Sigmoid colon (tissue), 7 donors: ENCODE measurements around the gene LRRC7. TPM values are rescaled to one million over a fixed set of nuclear protein-coding genes. Genes with fewer than 3 reads are reported as not detected.

Experiments
- DNase-seq: peaks from one replicate; pipeline ENCODE4 v3.0.0-alpha.2; 2019
- H3K27ac ChIP-seq, 4 donors: fragments of 200-600 bp; sonication (generic); one replicate each; pipeline ENCODE4 v1.5.1; 2016 to 2019; ENCODE audit warnings: mild to moderate bottlenecking in 1 of 4
- H3K27me3 ChIP-seq, 3 donors: fragments of 200-600 bp; sonication (generic); one replicate each; pipeline ENCODE4 v1.5.1; 2019; ENCODE audit warnings: mild to moderate bottlenecking in 1 of 3
- H3K36me3 ChIP-seq, 4 donors: fragments of 200-600 bp; sonication (generic); one replicate each; pipeline ENCODE4 v1.5.1; 2016 to 2019
- H3K4me1 ChIP-seq, 4 donors: fragments of 200-600 bp; sonication (generic); one replicate each; pipeline ENCODE4 v1.5.1; 2017 to 2019
- H3K4me3 ChIP-seq, 4 donors: fragments of 200-600 bp; sonication (generic); one replicate each; pipeline ENCODE4 v1.5.1; 2017 to 2019; ENCODE audit warnings: mild to moderate bottlenecking in 2 of 4, moderate library complexity in 1 of 4
- H3K9me3 ChIP-seq, 4 donors: fragments of 200-600 bp in 3 of 4; sonication (generic) in 3 of 4; one replicate each; pipeline versions ENCODE4 v1.5.1 to v1.6.1; 2013 to 2019
- CTCF ChIP-seq, 4 experiments: fragments of 450-650 bp in 3 of 4; fragments of 200-600 bp in 1 of 4; IDR thresholded peaks; one replicate each; pipeline ENCODE4 v1.5.1; 2016 to 2019; ENCODE audit warnings: antibody characterized with exemption in 4 of 4, mild to moderate bottlenecking in 3 of 4, moderate library complexity in 2 of 4
- EP300 ChIP-seq, 4 donors: sonication (generic); formaldehyde crosslinking; IDR thresholded peaks; one replicate each; pipeline ENCODE4 v1.6.1; 2017; ENCODE audit warnings: antibody characterized with exemption in 4 of 4
- POLR2A ChIP-seq, 2 donors: fragments of 450-650 bp; IDR thresholded peaks; one replicate each; pipeline ENCODE4 v1.6.1; 2016; ENCODE audit warnings: antibody characterized with exemption in 2 of 2, mild to moderate bottlenecking in 2 of 2, moderate library complexity in 2 of 2
- POLR2AphosphoS5 ChIP-seq, 4 donors: sonication (generic); formaldehyde crosslinking; IDR thresholded peaks; one replicate each; pipeline ENCODE4 v1.6.1; 2017; ENCODE audit warnings: antibody characterized with exemption in 4 of 4
- WGBS, 2 donors: extraction: QIAGEN DNeasy Blood & Tissue Kit; methylation state at CpG; one replicate each; pipeline ENCODE4 v1.1.7; 2013; 5-methylcytosine and 5-hydroxymethylcytosine counted together
- intact Hi-C: fragments of 100-400 bp; cut with DNase I; formaldehyde crosslinking; loops from one replicate; pipeline ENCODE4 v1.15.1; 2023
- polyA plus RNA-seq, 3 donors: library from polyadenylated mRNA; stranded (reverse); fragments of 200-250 nt; gene quantifications; one replicate each; pipeline ENCODE4 v1.2.3, GENCODE V29; 2013
- total RNA-seq, 4 donors: library from RNA; depleted of rRNA; stranded (reverse); fragments of >200 nt; gene quantifications; one replicate each; pipeline ENCODE4 v1.1.0, GENCODE V29; 2016
- donor health status: healthy with polysubstance abuse.
- donor health status: Bipolar disorder and iron deficiency.
- donor health status: healthy.

Gene LRRC7
- total and polyA plus RNA-seq, 7 donors, result 0.16 to 1.9 (median 0.41) TPM; not detected in 2

- intact Hi-C loops, result no loop called here
- no peak for DNase-seq
- WGBS, 2 donors, result 73 to 79% methylated on average over 3 of the region's 3 CpGs
Observed at GRCh38 chr1:70134148-70134547, 566.4 kb downstream of the LRRC7 start.

GRCh38 chr1:70140343-70140742 lies 572.6 kb downstream of the LRRC7 start:
- H3K9me3 ChIP-seq, result no peaks in the 10 kb centered on the region
- no peak for DNase-seq
- no peak overlapping the region for H3K4me3 ChIP-seq
- intact Hi-C loops, result no loop called here
- no peak for TF ChIP-seq POLR2AphosphoS5 (IDR thresholded peaks at IDR 0.05)
- TF ChIP-seq EP300 (IDR thresholded peaks at IDR 0.05), result no peak
- TF ChIP-seq POLR2A (IDR thresholded peaks at IDR 0.05), result no peak
- no peak for TF ChIP-seq CTCF (IDR thresholded peaks at IDR 0.05)
- H3K36me3 ChIP-seq, result peaks cover 0 to 12% (median 0%) of the 10 kb centered on the region in 4 donors
- H3K27me3 ChIP-seq, result no peaks in the 10 kb centered on the region
- H3K27ac ChIP-seq, result peak overlapping the region in 1 of 4 donors; percentile 30
- H3K4me1 ChIP-seq, result peaks cover 0 to 31% (median 20%) of the 10 kb centered on the region in 4 donors

More at GRCh38 chr1:70134148-70134547, 566.4 kb downstream of the LRRC7 start:
- Histone ChIP-seq H3K36me3 (no peaks in the 10 kb centered on the region), H3K9me3 (no peaks in the 10 kb centered on the region), H3K27me3 (no peaks in the 10 kb centered on the region), H3K27ac (no peak overlapping the region), H3K4me3 (no peak overlapping the region), H3K4me1 (no peaks in the 10 kb centered on the region)
- no peak for TF ChIP-seq POLR2AphosphoS5 (IDR thresholded peaks at IDR 0.05)
- TF ChIP-seq EP300 (IDR thresholded peaks at IDR 0.05), result no peak
- TF ChIP-seq CTCF (IDR thresholded peaks at IDR 0.05), result no peak
- no peak for TF ChIP-seq POLR2A (IDR thresholded peaks at IDR 0.05)

GRCh38 chr1:70140894-70141293 lies 573.2 kb downstream of the LRRC7 start:
- Histone ChIP-seq H3K4me1 (peaks cover 0 to 31% (median 20%) of the 10 kb centered on the region in 4 donors), H3K9me3 (no peaks in the 10 kb centered on the region), H3K36me3 (peaks cover 0 to 17% (median 0%) of the 10 kb centered on the region in 4 donors), H3K4me3 (no peak overlapping the region), H3K27ac (peak overlapping the region in 1 of 4 donors; percentile 30), H3K27me3 (no peaks in the 10 kb centered on the region)
- no peak for DNase-seq
- TF ChIP-seq CTCF (IDR thresholded peaks at IDR 0.05) (no peak), POLR2A (IDR thresholded peaks at IDR 0.05) (no peak), POLR2AphosphoS5 (IDR thresholded peaks at IDR 0.05) (no peak), EP300 (IDR thresholded peaks at IDR 0.05) (no peak)
- intact Hi-C loops, result no loop called here
- WGBS, 2 donors, result 80% methylated on average over 3 of the region's 3 CpGs

- H3K9me3 ChIP-seq, result no peaks in the 10 kb centered on the region
- 74 to 87% methylated on average over 2 of the region's 2 CpGs for WGBS, 2 donors
- no peaks in the 10 kb centered on the region for H3K27me3 ChIP-seq
- no peak for DNase-seq
- peaks cover 0 to 26% (median 0%) of the 10 kb centered on the region in 4 donors for H3K36me3 ChIP-seq
- peaks cover 0 to 31% (median 20%) of the 10 kb centered on the region in 4 donors for H3K4me1 ChIP-seq
- H3K27ac ChIP-seq, result peak overlapping the region in 1 of 4 donors; percentile 33
- intact Hi-C loops, result no loop called here
- no peak overlapping the region for H3K4me3 ChIP-seq
- TF ChIP-seq EP300 (IDR thresholded peaks at IDR 0.05) (no peak), CTCF (IDR thresholded peaks at IDR 0.05) (peak in 1 of 4 experiments; percentile 35)
Observed at GRCh38 chr1:70142075-70142474, 574.4 kb downstream of the LRRC7 start.

- no peaks in the 10 kb centered on the region for H3K27me3 ChIP-seq
- H3K27ac ChIP-seq, result no peak overlapping the region
- intact Hi-C loops, result no loop called here
- WGBS, 2 donors, result 36 to 67% methylated on average over 4 of the region's 4 CpGs
- DNase-seq, result no peak
- H3K4me3 ChIP-seq, result no peak overlapping the region
- peaks cover 0 to 31% (median 20%) of the 10 kb centered on the region in 4 donors for H3K4me1 ChIP-seq
- TF ChIP-seq EP300 (IDR thresholded peaks at IDR 0.05), result no peak
- TF ChIP-seq POLR2A (IDR thresholded peaks at IDR 0.05), result no peak
- TF ChIP-seq POLR2AphosphoS5 (IDR thresholded peaks at IDR 0.05), result no peak
- TF ChIP-seq CTCF (IDR thresholded peaks at IDR 0.05), result no peak
- no peaks in the 10 kb centered on the region for H3K9me3 ChIP-seq
- H3K36me3 ChIP-seq, result peaks cover 0 to 34% (median 0%) of the 10 kb centered on the region in 4 donors
Observed at GRCh38 chr1:70143048-70143659, 575.4 kb downstream of the LRRC7 start.
